Neuronal stem cell (in vitro differentiated cells): ENCODE data around the gene MBOAT7.

Experiments used
- DNase-seq: peaks from one replicate; pipeline ENCODE4 v3.0.0-alpha.2; 2013; ENCODE audit warnings: low spot score
- H2AFZ ChIP-seq: one replicate; pipeline ENCODE4 v1.6.1; 2013; ENCODE audit warnings: mild to moderate bottlenecking, low read length, inconsistent platforms
- H2AK5ac ChIP-seq: 2 replicates; pipeline ENCODE4 v1.6.1; 2013; ENCODE audit warnings: low read depth, mild to moderate bottlenecking, inconsistent platforms, low read length, moderate library complexity, mixed read lengths
- H2BK120ac ChIP-seq: 2 replicates; pipeline ENCODE4 v1.6.1; 2013; ENCODE audit warnings: low read depth, mild to moderate bottlenecking, inconsistent platforms, low read length, moderate library complexity, mixed read lengths
- H2BK12ac ChIP-seq: one replicate; pipeline ENCODE4 v1.6.1; 2013; ENCODE audit warnings: low read length, inconsistent platforms
- H2BK15ac ChIP-seq: 2 replicates; pipeline ENCODE4 v1.6.1; 2013; ENCODE audit warnings: mild to moderate bottlenecking, low read length, inconsistent platforms, mixed read lengths
- H2BK5ac ChIP-seq: one replicate; pipeline ENCODE4 v1.6.1; 2013; ENCODE audit warnings: inconsistent platforms, mild to moderate bottlenecking, low read length, moderate library complexity
- H3K14ac ChIP-seq: one replicate; pipeline ENCODE4 v1.6.1; 2013; ENCODE audit warnings: low read length, inconsistent platforms
- H3K18ac ChIP-seq: 2 replicates; pipeline ENCODE4 v1.6.1; 2013; ENCODE audit warnings: low read length, inconsistent platforms
- H3K23ac ChIP-seq: 2 replicates; pipeline ENCODE4 v1.6.1; 2013; ENCODE audit warnings: low read depth, mild to moderate bottlenecking, mixed read lengths, low read length, inconsistent platforms; ENCODE audit not compliant: poor library complexity
- H3K27ac ChIP-seq: replicated peaks from 3 replicates; pipeline ENCODE4 v1.5.1; 2013; ENCODE audit warnings: low read length, inconsistent platforms
- H3K27me3 ChIP-seq, 3 experiments: 2 replicates each; pipeline ENCODE4 v1.6.1; 2013; ENCODE audit warnings: low read length in 3 of 3, mild to moderate bottlenecking in 2 of 3, inconsistent platforms in 1 of 3, low read depth in 1 of 3, mixed read lengths in 1 of 3, moderate library complexity in 1 of 3; ENCODE audit not compliant: control insufficient read depth in 3 of 3, insufficient read depth in 3 of 3
- H3K36me3 ChIP-seq, 2 donors: replicated peaks in 1 of 2; 2 replicates each; pipeline ENCODE4 v1.6.1; 2013; ENCODE audit warnings: low read length in 2 of 2; ENCODE audit not compliant: control insufficient read depth in 2 of 2, insufficient read depth in 2 of 2
- H3K4ac ChIP-seq: 2 replicates; pipeline ENCODE4 v1.6.1; 2013; ENCODE audit warnings: inconsistent platforms, mild to moderate bottlenecking, low read length, moderate library complexity
- H3K4me1 ChIP-seq, 2 donors: 1 replicate in 1 of 2; 2 replicates in 1 of 2; pipeline ENCODE4 v1.6.1; 2013; ENCODE audit warnings: low read length in 2 of 2, low read depth in 1 of 2; ENCODE audit not compliant: control insufficient read depth in 2 of 2, insufficient read depth in 1 of 2
- H3K4me2 ChIP-seq: one replicate; pipeline ENCODE4 v1.6.1; 2013; ENCODE audit warnings: mild to moderate bottlenecking, low read length, inconsistent platforms; ENCODE audit not compliant: insufficient read depth, poor library complexity, severe bottlenecking
- H3K4me3 ChIP-seq, 2 donors: 2 replicates each; pipeline ENCODE4 v1.5.1; 2013; ENCODE audit warnings: low read length in 2 of 2, mild to moderate bottlenecking in 2 of 2, inconsistent platforms in 1 of 2, moderate library complexity in 1 of 2
- H3K79me1 ChIP-seq: one replicate; pipeline ENCODE4 v1.6.1; 2013; ENCODE audit warnings: low read depth, mild to moderate bottlenecking, inconsistent platforms, low read length, moderate library complexity
- H3K9ac ChIP-seq: one replicate; pipeline ENCODE4 v1.6.1; 2013; ENCODE audit warnings: mild to moderate bottlenecking, low read depth, low read length, inconsistent platforms; ENCODE audit not compliant: poor library complexity
- H3K9me3 ChIP-seq, 2 donors: replicated peaks in 1 of 2; 2 replicates each; pipeline versions ENCODE3 to v1.6.1; 2013; ENCODE audit warnings: low read length in 2 of 2, mild to moderate bottlenecking in 2 of 2, inconsistent platforms in 1 of 2, low read depth in 1 of 2, mixed read lengths in 1 of 2, moderate library complexity in 1 of 2; ENCODE audit not compliant: control insufficient read depth in 2 of 2, insufficient read depth in 1 of 2
- H4K8ac ChIP-seq: one replicate; pipeline ENCODE4 v1.6.1; 2013; ENCODE audit warnings: low read depth, mild to moderate bottlenecking, inconsistent platforms, low read length, moderate library complexity
- H4K91ac ChIP-seq: one replicate; pipeline ENCODE4 v1.6.1; 2013; ENCODE audit warnings: low read length, low read depth, mild to moderate bottlenecking, inconsistent platforms; ENCODE audit not compliant: poor library complexity
- WGBS, 2 donors: extraction: QIAGEN DNeasy Blood & Tissue Kit; methylation state at CpG; one replicate each; pipeline ENCODE4 v1.1.7; 2013; ENCODE audit warnings: missing lambda C conversion rate in 2 of 2, mixed read lengths in 1 of 2; ENCODE audit not compliant: insufficient read length in 2 of 2, insufficient replicate concordance in 1 of 2; ENCODE audit errors: extremely low coverage in 2 of 2; 5-methylcytosine and 5-hydroxymethylcytosine counted together

The MBOAT7 gene

GRCh38 chr19:54209058-54209810, 19.9 kb upstream of the MBOAT7 start:
- no peak overlapping the region for H3K27ac ChIP-seq
- H3K36me3 ChIP-seq, result peaks cover 46 to 49% of the 10 kb centered on the region in 2 donors
- peak overlapping the region; percentile 50 for H3K9ac ChIP-seq
- peaks cover 0 to 4% of the 10 kb centered on the region in 2 donors for H3K4me1 ChIP-seq
- H3K79me1 ChIP-seq, result peaks cover 22% of the 10 kb centered on the region
- H2BK15ac ChIP-seq, result no peak overlapping the region
- no peak overlapping the region for H3K4ac ChIP-seq
- H2BK12ac ChIP-seq, result no peak overlapping the region
- no peak for DNase-seq
- no peak overlapping the region for H4K91ac ChIP-seq
- H2BK120ac ChIP-seq, result no peak overlapping the region
- H3K18ac ChIP-seq, result no peak overlapping the region
- H2AFZ ChIP-seq, result no peak overlapping the region
- H3K4me2 ChIP-seq, result no peak overlapping the region
- no peak overlapping the region for H2AK5ac ChIP-seq
- no peak overlapping the region for H3K4me3 ChIP-seq
- no CpG with 5 or more reads among the region's 24 CpGs for WGBS, 2 donors
- H3K9me3 ChIP-seq, result no peaks in the 10 kb centered on the region
- no peak overlapping the region for H4K8ac ChIP-seq
- peak overlapping the region; percentile 75 for H3K23ac ChIP-seq
- H3K27me3 ChIP-seq, result no peaks in the 10 kb centered on the region
- no peak overlapping the region for H2BK5ac ChIP-seq
- H3K14ac ChIP-seq, result no peak overlapping the region

- Histone ChIP-seq H2AFZ (no peak overlapping the region), H3K27me3 (no peaks in the 10 kb centered on the region), H3K4ac (no peak overlapping the region), H3K79me1 (peaks cover 22% of the 10 kb centered on the region), H2BK12ac (no peak overlapping the region), H4K91ac (no peak overlapping the region), H3K4me1 (peaks cover 0 to 4% of the 10 kb centered on the region in 2 donors), H3K23ac (no peak overlapping the region), H3K4me2 (no peak overlapping the region), H4K8ac (no peak overlapping the region), H2BK120ac (no peak overlapping the region), H2BK15ac (no peak overlapping the region), H3K9me3 (no peaks in the 10 kb centered on the region), H2AK5ac (no peak overlapping the region), H3K18ac (no peak overlapping the region), H3K27ac (no peak overlapping the region), H3K9ac (no peak overlapping the region), H2BK5ac (no peak overlapping the region), H3K14ac (no peak overlapping the region), H3K36me3 (peaks cover 52% of the 10 kb centered on the region in 2 donors), H3K4me3 (no peak overlapping the region)
- DNase-seq, result no peak
- WGBS, 2 donors, result no CpG with 5 or more reads among the region's 8 CpGs
These were observed 19.3 kb upstream of the MBOAT7 start for GRCh38 chr19:54208784-54209057.

- peaks cover 22% of the 10 kb centered on the region for H3K79me1 ChIP-seq
- WGBS, 2 donors, result no CpG with 5 or more reads among the region's 18 CpGs
- no peak for DNase-seq
- H3K4me2 ChIP-seq, result no peak overlapping the region
- no peak overlapping the region for H3K4ac ChIP-seq
- peak overlapping the region; percentile 71 for H3K9ac ChIP-seq
- H3K4me1 ChIP-seq, result peaks cover 0 to 6% of the 10 kb centered on the region in 2 donors
- no peak overlapping the region for H4K91ac ChIP-seq
- H2BK12ac ChIP-seq, result no peak overlapping the region
- H3K27ac ChIP-seq, result no peak overlapping the region
- no peak overlapping the region for H3K4me3 ChIP-seq
- no peak overlapping the region for H2BK5ac ChIP-seq
- H2BK15ac ChIP-seq, result no peak overlapping the region
- H3K27me3 ChIP-seq, result no peaks in the 10 kb centered on the region
- no peak overlapping the region for H2AFZ ChIP-seq
- peaks cover 57% of the 10 kb centered on the region in 2 donors for H3K36me3 ChIP-seq
- peak overlapping the region; percentile 70 for H4K8ac ChIP-seq
- H3K14ac ChIP-seq, result no peak overlapping the region
- H3K9me3 ChIP-seq, result no peaks in the 10 kb centered on the region
- no peak overlapping the region for H2AK5ac ChIP-seq
- H3K18ac ChIP-seq, result peak overlapping the region; percentile 11
- peak overlapping the region; percentile 67 for H3K23ac ChIP-seq
- H2BK120ac ChIP-seq, result no peak overlapping the region
These were observed 18.8 kb upstream of the MBOAT7 start for GRCh38 chr19:54207983-54208783.

- Histone ChIP-seq H3K9ac (no peak overlapping the region), H3K27ac (no peak overlapping the region), H3K27me3 (no peaks in the 10 kb centered on the region), H3K14ac (no peak overlapping the region), H2BK120ac (no peak overlapping the region), H3K4me2 (no peak overlapping the region), H3K23ac (peak overlapping the region; percentile 67), H3K18ac (peak overlapping the region; percentile 11), H3K4me3 (no peak overlapping the region), H2BK12ac (no peak overlapping the region), H3K4me1 (peaks cover 3 to 11% of the 10 kb centered on the region in 2 donors), H3K9me3 (no peaks in the 10 kb centered on the region), H2AFZ (no peak overlapping the region), H3K79me1 (peaks cover 25% of the 10 kb centered on the region), H2AK5ac (no peak overlapping the region), H4K91ac (no peak overlapping the region), H4K8ac (peak overlapping the region; percentile 70), H2BK15ac (no peak overlapping the region), H3K4ac (no peak overlapping the region), H3K36me3 (peaks cover 62 to 63% of the 10 kb centered on the region in 2 donors), H2BK5ac (no peak overlapping the region)
- no CpG with 5 or more reads among the region's 5 CpGs for WGBS, 2 donors
- no peak for DNase-seq
These were observed 18.2 kb upstream of the MBOAT7 start for GRCh38 chr19:54207676-54207982.
